DOHH2 (cell line): Measurements from ENCODE around the gene ADAR.
A peak's percentile ranks its signal among the peaks of the same experiment; 100 is the strongest.

Experiments
- H3F3A ChIP-seq: fragments of 200-600 bp; sonication (generic), shearing (Covaris generic); 2 replicates; pipeline ENCODE4 v1.6.0; 2016; ENCODE audit warnings: antibody characterized with exemption, mild to moderate bottlenecking; ENCODE audit not compliant: control insufficient read depth, insufficient read depth
- H3K27ac ChIP-seq: fragments of 200-600 bp; sonication (generic); 2 replicates; pipeline ENCODE4 v1.5.1; 2014; ENCODE audit warnings: low read depth, mild to moderate bottlenecking, low read length, moderate library complexity
- H3K27me3 ChIP-seq: fragments of 200-600 bp; sonication (generic); 2 replicates; pipeline ENCODE4 v1.6.1; 2014; ENCODE audit warnings: mild to moderate bottlenecking, low read length, mixed read lengths; ENCODE audit not compliant: control insufficient read depth
- H3K36me3 ChIP-seq: fragments of 200-600 bp; sonication (generic); 2 replicates; pipeline ENCODE4 v1.6.1; 2014; ENCODE audit warnings: mild to moderate bottlenecking, low read length, moderate library complexity, mixed read lengths; ENCODE audit not compliant: control insufficient read depth
- H3K4me1 ChIP-seq: fragments of 200-600 bp; sonication (generic); 2 replicates; pipeline ENCODE4 v1.6.1; 2014; ENCODE audit warnings: mild to moderate bottlenecking, low read length, mixed read lengths; ENCODE audit not compliant: control insufficient read depth
- H3K4me2 ChIP-seq: fragments of 200-600 bp; sonication (generic); 2 replicates; pipeline ENCODE4 v1.6.0; 2014; ENCODE audit warnings: mild to moderate bottlenecking, low read length, moderate library complexity
- H3K4me3 ChIP-seq: fragments of 200-600 bp; sonication (generic); 2 replicates; pipeline ENCODE4 v1.5.1; 2014; ENCODE audit warnings: mild to moderate bottlenecking, low read length, mixed read lengths
- H3K79me2 ChIP-seq: fragments of 200-600 bp; sonication (generic); 2 replicates; pipeline ENCODE4 v1.6.1; 2014; ENCODE audit warnings: mild to moderate bottlenecking, low read length, mixed read lengths; ENCODE audit not compliant: control insufficient read depth
- H3K9me2 ChIP-seq: fragments of 200-600 bp; sonication (generic); replicated peaks from 2 replicates; pipeline ENCODE4 v1.6.1; 2014; ENCODE audit warnings: mild to moderate bottlenecking, low read length, mixed read lengths; ENCODE audit not compliant: control insufficient read depth
- H3K9me3 ChIP-seq: fragments of 200-600 bp; sonication (generic); 2 replicates; pipeline ENCODE4 v1.6.1; 2014; ENCODE audit warnings: antibody characterized with exemption, low read length, mixed read lengths; ENCODE audit not compliant: control insufficient read depth, insufficient read depth
- H4K20me1 ChIP-seq: fragments of 200-600 bp; sonication (generic); 2 replicates; pipeline ENCODE4 v1.6.0; 2014; ENCODE audit warnings: low read depth, mild to moderate bottlenecking, antibody characterized with exemption, low read length, moderate library complexity; ENCODE audit not compliant: control insufficient read depth, insufficient read depth
- EZH2phosphoT487 ChIP-seq: fragments of 200-600 bp; sonication (generic); IDR thresholded peaks from 2 replicates; pipeline ENCODE4 v1.6.1; 2017; ENCODE audit warnings: borderline replicate concordance, mild to moderate bottlenecking, antibody characterized with exemption, low read length, moderate library complexity, mixed read lengths
- TF ChIP-seq, protein P1 (sequence below): fragments of 200-600 bp; sonication (generic); IDR thresholded peaks from one replicate; pipeline ENCODE4 v1.5.1; 2014; ENCODE audit warnings: antibody characterized with exemption, mild to moderate bottlenecking, low read depth, low read length; ENCODE audit not compliant: poor library complexity, severe bottlenecking

The ADAR gene

DNA sequence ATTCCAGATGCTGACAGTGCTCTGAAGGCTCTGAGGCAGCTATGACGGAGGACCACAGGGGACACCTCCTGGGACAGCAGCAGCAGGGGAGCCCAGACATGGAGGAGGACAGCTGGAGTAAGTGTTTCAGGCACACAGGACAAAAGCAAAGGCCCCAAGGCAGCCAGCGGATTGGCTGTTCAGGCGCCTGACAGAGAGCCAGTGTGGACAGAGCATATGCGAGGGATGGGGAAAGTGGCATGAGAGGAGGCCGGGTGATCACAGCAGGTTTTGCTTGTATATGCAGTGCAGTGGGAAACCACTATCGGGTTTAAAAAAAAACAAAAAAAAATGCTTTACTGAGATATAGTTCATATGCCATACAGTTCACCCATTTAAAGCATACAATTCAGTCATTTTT, 21.3 kb downstream of the ADAR start:
- Histone ChIP-seq H3K4me3 (no peak overlapping the region), H3K4me1 (peaks cover 27% of the 10 kb centered on the region), H3K27me3 (no peaks in the 10 kb centered on the region), H3K36me3 (peaks cover 100% of the 10 kb centered on the region), H3K9me2 (no peaks in the 10 kb centered on the region), H3F3A (0 out of 2 replicates have a peak, but pooled peaks cover 5% of the 10 kb centered on the region), H3K4me2 (no peak overlapping the region), H4K20me1 (0 out of 2 replicates have a peak, but pooled peaks cover 3% of the 10 kb centered on the region), H3K9me3 (no peaks in the 10 kb centered on the region), H3K79me2 (no peaks in the 10 kb centered on the region), H3K27ac (no peak overlapping the region)
- no peak for TF ChIP-seq EZH2phosphoT487
- TF ChIP-seq, protein P1, sequence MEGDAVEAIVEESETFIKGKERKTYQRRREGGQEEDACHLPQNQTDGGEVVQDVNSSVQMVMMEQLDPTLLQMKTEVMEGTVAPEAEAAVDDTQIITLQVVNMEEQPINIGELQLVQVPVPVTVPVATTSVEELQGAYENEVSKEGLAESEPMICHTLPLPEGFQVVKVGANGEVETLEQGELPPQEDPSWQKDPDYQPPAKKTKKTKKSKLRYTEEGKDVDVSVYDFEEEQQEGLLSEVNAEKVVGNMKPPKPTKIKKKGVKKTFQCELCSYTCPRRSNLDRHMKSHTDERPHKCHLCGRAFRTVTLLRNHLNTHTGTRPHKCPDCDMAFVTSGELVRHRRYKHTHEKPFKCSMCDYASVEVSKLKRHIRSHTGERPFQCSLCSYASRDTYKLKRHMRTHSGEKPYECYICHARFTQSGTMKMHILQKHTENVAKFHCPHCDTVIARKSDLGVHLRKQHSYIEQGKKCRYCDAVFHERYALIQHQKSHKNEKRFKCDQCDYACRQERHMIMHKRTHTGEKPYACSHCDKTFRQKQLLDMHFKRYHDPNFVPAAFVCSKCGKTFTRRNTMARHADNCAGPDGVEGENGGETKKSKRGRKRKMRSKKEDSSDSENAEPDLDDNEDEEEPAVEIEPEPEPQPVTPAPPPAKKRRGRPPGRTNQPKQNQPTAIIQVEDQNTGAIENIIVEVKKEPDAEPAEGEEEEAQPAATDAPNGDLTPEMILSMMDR: no peak

GRCh38 chr1:154586231-154586630, 21.8 kb downstream of the ADAR start:
- Histone ChIP-seq H3K4me2 (no peak overlapping the region), H3K9me3 (no peaks in the 10 kb centered on the region), H3K79me2 (no peaks in the 10 kb centered on the region), H3K4me1 (peaks cover 27% of the 10 kb centered on the region), H3K27ac (no peak overlapping the region), H3K27me3 (no peaks in the 10 kb centered on the region), H3K9me2 (no peaks in the 10 kb centered on the region), H3K4me3 (no peak overlapping the region), H4K20me1 (0 out of 2 replicates have a peak, but pooled peaks cover 3% of the 10 kb centered on the region), H3F3A (0 out of 2 replicates have a peak, but pooled peaks cover 5% of the 10 kb centered on the region), H3K36me3 (peaks cover 100% of the 10 kb centered on the region)
- TF ChIP-seq EZH2phosphoT487: no peak
- TF ChIP-seq, protein P1: no peak

DNA sequence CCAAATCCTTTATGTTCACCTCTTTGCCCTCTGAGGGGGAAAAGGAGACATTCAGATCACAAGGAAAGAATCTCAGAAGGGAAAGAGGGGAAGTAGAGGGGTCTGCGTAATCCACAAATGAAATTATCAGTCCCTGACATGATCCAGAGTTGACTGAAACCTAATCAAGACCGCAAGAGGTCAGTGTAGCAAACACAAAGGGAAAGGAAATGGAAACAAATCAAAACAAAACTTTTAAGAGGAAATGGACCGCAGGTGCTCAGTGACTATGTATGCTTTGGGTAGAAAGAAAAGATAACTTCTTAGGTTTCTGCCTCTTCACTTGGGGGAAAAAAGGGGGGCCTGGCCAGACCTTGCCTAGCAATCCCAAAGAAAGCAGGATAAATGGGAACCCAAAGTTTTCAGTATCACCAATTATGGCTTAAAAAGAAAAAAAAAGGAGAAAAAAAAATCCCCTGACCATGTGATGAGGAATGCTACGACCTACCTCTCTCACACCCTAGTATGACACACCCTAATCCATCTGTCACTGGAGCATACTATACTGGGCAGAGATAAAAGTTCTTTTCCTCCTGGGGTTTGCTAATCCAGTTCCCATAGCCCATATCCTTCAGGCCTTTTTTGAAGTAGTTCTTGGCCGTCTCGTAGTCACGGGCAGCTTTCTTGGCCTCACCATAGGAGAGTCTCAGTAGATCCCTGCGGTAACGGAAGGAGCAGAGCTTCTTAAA, 23.6 kb downstream of the ADAR start:
- no peaks in the 10 kb centered on the region for H3K79me2 ChIP-seq
- peaks cover 100% of the 10 kb centered on the region for H3K36me3 ChIP-seq
- H3K27ac ChIP-seq: peak overlapping the region; percentile 54
- H3K4me1 ChIP-seq: peaks cover 30% of the 10 kb centered on the region
- peak overlapping the region; percentile 45 for H3K4me2 ChIP-seq
- no peaks in the 10 kb centered on the region for H3K9me3 ChIP-seq
- H3F3A ChIP-seq: 0 out of 2 replicates have a peak, but pooled peaks cover 5% of the 10 kb centered on the region
- no peaks in the 10 kb centered on the region for H3K27me3 ChIP-seq
- H4K20me1 ChIP-seq: 0 out of 2 replicates have a peak, but pooled peaks cover 3% of the 10 kb centered on the region
- no peaks in the 10 kb centered on the region for H3K9me2 ChIP-seq
- TF ChIP-seq EZH2phosphoT487: no peak
- TF ChIP-seq, protein P1: peak; percentile 50
- no peak overlapping the region for H3K4me3 ChIP-seq
